ENCODE results near the gene KRTAP19-7. TPM values are rescaled to one million over a fixed set of nuclear protein-coding genes. Genes with fewer than 3 reads are reported as not detected.

Gene KRTAP19-7
- total RNA-seq, 1 experiment from 2014 or later, result not detected

GRCh38 chr21:30579346-30579745 lies 18.2 kb upstream of the KRTAP19-7 start:
- Histone ChIP-seq H3K4me3 (ENCODE audit: low read depth in 2 of 2, low read length in 2 of 2) (no peak overlapping the region), H3K9me3 (ENCODE audit: control insufficient read depth, insufficient read depth, low read depth, low read length) (no peaks in the 10 kb centered on the region), H3K36me3 (ENCODE audit: control insufficient read depth, insufficient read depth, low read length) (no peaks in the 10 kb centered on the region), H3K27me3 (ENCODE audit: control insufficient read depth, insufficient read depth, low read length) (no peaks in the 10 kb centered on the region), H3K27ac (ENCODE audit: low read length) (no peak overlapping the region), H3K4me1 (ENCODE audit: control insufficient read depth, insufficient read depth, low read length) (no peaks in the 10 kb centered on the region)
- ChIA-PET POLR2A (no interaction called here), CTCF (no interaction called here)
- in situ Hi-C loops (cut with HindIII; ENCODE audit: low pct_unique_long_range_greater_than_20kb, low sequenced_read_pairs), result no loop called here
- no TSS peak for BruUV-seq (replicated peaks)
- intact Hi-C loops (cut with micrococcal nuclease; ENCODE audit: unreplicated experiment), result no loop called here
- TF ChIP-seq POLR2AphosphoS5 (IDR thresholded peaks at IDR 0.05; ENCODE audit: low read depth, low read length), result no peak
- TF ChIP-seq REST (IDR thresholded peaks at IDR 0.05; ENCODE audit: insufficient read depth in 1 of 2, low read depth in 2 of 2, low read length in 1 of 2), result no peak
- TF ChIP-seq CTCF (IDR thresholded peaks at IDR 0.05), result no peak
- no peak for TF ChIP-seq SIN3A (IDR thresholded peaks at IDR 0.05; ENCODE audit: borderline replicate concordance, insufficient read depth, low read depth, low read length)
- no peak for TF ChIP-seq TCF7L2 (IDR thresholded peaks at IDR 0.05; ENCODE audit: low read depth, low read length)
- no peak for DNase-seq (ENCODE audit: low read depth, low spot score)
- ATAC-seq, result no peak

GRCh38 chr21:30577766-30578165 lies 16.7 kb upstream of the KRTAP19-7 start:
- DNase-seq (ENCODE audit: low read depth, low spot score) (no peak), ATAC-seq (no peak)
- CTCF ChIA-PET, result no interaction called here
- POLR2A ChIA-PET, result no interaction called here
- Histone ChIP-seq H3K27ac (ENCODE audit: low read length) (no peak overlapping the region), H3K9me3 (ENCODE audit: control insufficient read depth, insufficient read depth, low read depth, low read length) (no peaks in the 10 kb centered on the region), H3K4me1 (ENCODE audit: control insufficient read depth, insufficient read depth, low read length) (no peaks in the 10 kb centered on the region), H3K4me3 (ENCODE audit: low read depth in 2 of 2, low read length in 2 of 2) (no peak overlapping the region), H3K27me3 (ENCODE audit: control insufficient read depth, insufficient read depth, low read length) (no peaks in the 10 kb centered on the region), H3K36me3 (ENCODE audit: control insufficient read depth, insufficient read depth, low read length) (no peaks in the 10 kb centered on the region)
- BruUV-seq (replicated peaks), result no TSS peak
- in situ Hi-C loops (cut with HindIII; ENCODE audit: low pct_unique_long_range_greater_than_20kb, low sequenced_read_pairs) (no loop called here), intact Hi-C loops (cut with micrococcal nuclease; ENCODE audit: unreplicated experiment) (no loop called here)
- TF ChIP-seq SIN3A (IDR thresholded peaks at IDR 0.05; ENCODE audit: borderline replicate concordance, insufficient read depth, low read depth, low read length) (no peak), REST (IDR thresholded peaks at IDR 0.05; ENCODE audit: insufficient read depth in 1 of 2, low read depth in 2 of 2, low read length in 1 of 2) (no peak), TCF7L2 (IDR thresholded peaks at IDR 0.05; ENCODE audit: low read depth, low read length) (no peak)

All from Panc1 (cell line).